ENCODE results near the gene FBLN2. TPM values are rescaled to one million over a fixed set of nuclear protein-coding genes. Genes with fewer than 3 reads are reported as not detected.
"Not testable (repeated sequence)": the region's sequence is repeated elsewhere in the genome, so short reads cannot be mapped to it uniquely, and the experiment has no call there.

FBLN2 gene
- total RNA-seq, 4 donors from 2014 or later = 20.6 to 51.2 (median 32.8) TPM

DNA sequence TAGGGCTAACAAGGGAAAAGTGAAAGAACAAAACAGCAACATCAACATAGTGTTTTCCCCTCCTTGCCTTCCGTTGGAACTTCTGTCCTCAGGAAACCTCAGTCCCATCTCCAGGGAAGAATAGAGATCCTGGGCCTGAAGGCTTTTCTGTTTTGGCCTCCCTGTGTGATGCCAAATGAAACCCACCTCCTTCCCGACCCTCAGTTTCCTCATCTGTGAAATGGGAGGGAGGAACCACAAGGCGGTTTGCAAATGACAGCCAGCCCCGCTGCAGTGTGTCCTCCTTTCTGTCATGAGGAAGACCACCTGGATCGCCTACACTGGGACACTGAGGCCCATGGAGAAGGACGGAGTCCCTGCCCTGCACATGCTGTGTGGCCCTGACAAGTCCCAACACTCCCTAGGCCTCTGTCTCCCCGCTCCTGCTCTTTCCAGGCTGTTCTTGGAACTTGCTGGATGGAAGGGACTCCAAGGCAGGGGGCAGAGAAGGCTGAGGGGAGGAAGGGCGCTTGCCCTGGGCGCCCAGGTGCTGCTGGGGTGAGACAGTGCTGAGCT is 28.5 kb upstream of the FBLN2 start:
- Histone ChIP-seq H3K9me3 (no peaks in the 10 kb centered on the region), H3K27me3 (no peaks in the 10 kb centered on the region), H3K4me3 (no peak overlapping the region), H3K36me3 (no peaks in the 10 kb centered on the region), H3K27ac (no peak overlapping the region), H3K4me1 (no peaks in the 10 kb centered on the region)
- no peak for DNase-seq
- no peak for TF ChIP-seq CTCF (IDR thresholded peaks at IDR 0.05)
- TF ChIP-seq POLR2A (IDR thresholded peaks at IDR 0.05) = no peak

DNA sequence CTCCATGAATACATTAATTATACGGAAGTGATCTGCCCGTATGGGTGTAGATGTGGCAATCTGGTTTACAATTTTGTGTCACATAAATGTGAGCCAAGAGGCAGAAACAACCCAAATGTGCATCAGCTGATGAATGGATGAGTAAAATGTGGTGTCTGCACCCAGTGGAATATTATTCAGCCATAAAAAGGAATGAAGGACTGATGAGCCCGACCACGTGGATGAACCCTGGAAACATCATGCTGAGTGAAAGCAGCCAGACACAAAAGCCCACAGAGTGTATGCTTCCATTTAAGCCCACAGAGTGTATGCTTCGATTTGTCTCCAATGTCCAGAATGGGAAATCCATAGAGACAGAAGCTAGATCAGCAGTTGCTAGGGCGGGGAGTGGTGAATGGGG is 27.6 kb upstream of the FBLN2 start:
- no peak for TF ChIP-seq CTCF (IDR thresholded peaks at IDR 0.05)
- TF ChIP-seq POLR2A (IDR thresholded peaks at IDR 0.05) = no peak
- no peaks in the 10 kb centered on the region for H3K9me3 ChIP-seq
- no peaks in the 10 kb centered on the region for H3K27me3 ChIP-seq
- H3K36me3 ChIP-seq = no peaks in the 10 kb centered on the region
- no peak overlapping the region for H3K4me3 ChIP-seq
- no peak overlapping the region for H3K27ac ChIP-seq
- no peak for DNase-seq
- H3K4me1 ChIP-seq = no peaks in the 10 kb centered on the region

DNA sequence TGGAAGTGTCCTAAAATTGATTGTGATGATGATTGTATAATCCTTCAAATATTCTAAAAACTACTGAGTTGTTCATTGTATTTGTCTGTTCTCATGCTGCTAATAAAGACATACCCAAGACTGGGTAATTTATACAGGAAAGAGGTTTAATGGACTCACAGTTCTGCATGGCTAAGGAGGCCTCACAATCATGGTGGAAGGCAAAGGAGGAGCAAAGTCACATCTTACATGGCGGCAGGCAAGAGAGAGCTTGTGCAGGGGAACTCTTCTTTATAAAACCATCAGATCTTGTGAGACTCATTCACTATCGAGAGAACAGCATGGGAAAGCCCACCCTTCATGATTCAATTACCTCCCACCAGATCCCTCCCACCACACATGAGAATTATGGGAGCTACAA is 27.2 kb upstream of the FBLN2 start:
- H3K27me3 ChIP-seq, H3K4me3 ChIP-seq, H3K9me3 ChIP-seq, H3K27ac ChIP-seq, DNase-seq, H3K36me3 ChIP-seq, H3K4me1 ChIP-seq: not testable (repeated sequence)

GRCh38 chr3:13522236-13522635 is 26.7 kb upstream of the FBLN2 start:
- Histone ChIP-seq H3K27ac (no peak overlapping the region), H3K36me3 (no peaks in the 10 kb centered on the region), H3K4me3 (no peak overlapping the region), H3K4me1 (no peaks in the 10 kb centered on the region), H3K27me3 (no peaks in the 10 kb centered on the region), H3K9me3 (no peaks in the 10 kb centered on the region)
- no peak for TF ChIP-seq CTCF (IDR thresholded peaks at IDR 0.05)
- TF ChIP-seq POLR2A (IDR thresholded peaks at IDR 0.05) = no peak
- DNase-seq = no peak

DNA sequence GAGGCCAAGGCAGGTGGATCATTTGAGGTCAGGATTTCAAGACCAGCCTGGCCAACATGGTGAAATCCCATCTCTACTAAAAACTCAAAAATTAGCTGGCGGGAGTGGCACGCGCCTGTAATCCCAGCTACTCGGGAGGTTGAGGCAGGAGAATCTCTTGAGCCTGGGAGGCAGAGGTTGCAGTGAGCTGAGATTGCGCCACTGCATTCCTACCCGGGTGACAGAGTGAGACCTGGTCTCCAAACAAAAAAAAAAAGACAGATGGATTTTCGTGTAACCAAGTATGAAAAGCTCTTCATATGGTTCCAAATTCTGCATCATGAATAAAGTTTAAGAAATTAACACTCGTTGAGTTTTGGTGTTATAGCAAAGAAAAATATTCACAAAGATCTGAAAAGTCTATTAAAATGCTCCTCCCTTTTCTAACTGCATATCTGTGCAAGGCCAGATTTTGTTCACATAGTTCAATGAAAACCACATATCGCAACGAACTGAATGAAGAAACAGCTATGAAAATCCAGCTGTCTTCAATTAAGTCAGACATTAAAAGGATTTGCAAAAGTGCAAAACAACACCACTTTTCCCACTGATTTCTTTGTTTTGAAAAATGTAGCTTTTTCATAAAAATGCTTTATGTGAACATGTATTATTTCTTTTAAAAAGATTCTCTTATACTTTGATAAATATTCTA is 23.8 kb upstream of the FBLN2 start:
- Histone ChIP-seq H3K27me3 (no peaks in the 10 kb centered on the region), H3K9me3 (no peaks in the 10 kb centered on the region), H3K4me1 (no peaks in the 10 kb centered on the region), H3K36me3 (no peaks in the 10 kb centered on the region), H3K4me3 (no peak overlapping the region), H3K27ac (no peak overlapping the region)
- peak in 1 of 3 donors; percentile 11 for DNase-seq
- TF ChIP-seq POLR2A (IDR thresholded peaks at IDR 0.05) (no peak), CTCF (IDR thresholded peaks at IDR 0.05) (no peak)

- Histone ChIP-seq H3K27ac (no peak overlapping the region), H3K27me3 (no peaks in the 10 kb centered on the region), H3K4me1 (no peaks in the 10 kb centered on the region), H3K9me3 (no peaks in the 10 kb centered on the region), H3K4me3 (no peak overlapping the region), H3K36me3 (no peaks in the 10 kb centered on the region)
- TF ChIP-seq CTCF (IDR thresholded peaks at IDR 0.05) (no peak), POLR2A (IDR thresholded peaks at IDR 0.05) (no peak)
- DNase-seq = peak in 1 of 3 donors; percentile 29
Measured at GRCh38 chr3:13525827-13526625, 22.9 kb upstream of the FBLN2 start.

Data from Peyer's patch (tissue), 4 donors.